WTC11 (cell line): ENCODE measurements around the gene N4BP2L2.

Experiments
- CTCF ChIP-seq: fragments of 200-600 bp; IDR thresholded peaks from 2 replicates; pipeline ENCODE4 v1.8.0; 2022; ENCODE audit warnings: antibody characterized with exemption
- NFYB ChIP-seq: sonication (generic); formaldehyde crosslinking; conservative IDR thresholded peaks from 2 replicates; pipeline ENCODE4 v1.8.0; 2022; ENCODE audit warnings: low read depth, missing genetic modification reagents
- SMAD3 ChIP-seq: sonication (generic); formaldehyde crosslinking; IDR thresholded peaks from 2 replicates; pipeline ENCODE4 v1.8.0; 2022; ENCODE audit warnings: missing genetic modification reagents, mild to moderate bottlenecking, borderline replicate concordance
- TF ChIP-seq, protein P1 (sequence below): sonication (generic); formaldehyde crosslinking; IDR thresholded peaks from 2 replicates; pipeline ENCODE4 v1.8.1; 2022; ENCODE audit warnings: missing genetic modification reagents, borderline replicate concordance

DNA sequence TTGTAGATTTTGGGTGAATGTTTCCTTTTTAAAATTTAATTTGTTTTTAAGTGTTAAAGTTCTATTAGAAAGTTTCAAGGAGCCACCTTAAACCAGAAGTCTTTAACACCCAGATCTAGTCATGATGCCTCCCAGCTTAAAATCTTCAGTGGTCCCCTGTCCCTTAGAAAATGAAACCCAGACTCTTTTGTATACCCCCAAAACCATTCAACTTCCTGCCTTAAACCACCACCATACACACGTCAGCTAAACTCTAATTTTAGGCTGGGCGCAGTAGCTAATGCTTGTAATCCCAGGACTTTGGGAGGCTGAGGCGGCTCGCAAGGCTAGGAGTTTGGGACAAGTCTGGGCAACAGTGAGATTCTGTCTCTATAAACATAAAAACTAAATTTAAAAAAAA lies 148.5 kb downstream of the N4BP2L2 start:
- TF ChIP-seq, protein P1, sequence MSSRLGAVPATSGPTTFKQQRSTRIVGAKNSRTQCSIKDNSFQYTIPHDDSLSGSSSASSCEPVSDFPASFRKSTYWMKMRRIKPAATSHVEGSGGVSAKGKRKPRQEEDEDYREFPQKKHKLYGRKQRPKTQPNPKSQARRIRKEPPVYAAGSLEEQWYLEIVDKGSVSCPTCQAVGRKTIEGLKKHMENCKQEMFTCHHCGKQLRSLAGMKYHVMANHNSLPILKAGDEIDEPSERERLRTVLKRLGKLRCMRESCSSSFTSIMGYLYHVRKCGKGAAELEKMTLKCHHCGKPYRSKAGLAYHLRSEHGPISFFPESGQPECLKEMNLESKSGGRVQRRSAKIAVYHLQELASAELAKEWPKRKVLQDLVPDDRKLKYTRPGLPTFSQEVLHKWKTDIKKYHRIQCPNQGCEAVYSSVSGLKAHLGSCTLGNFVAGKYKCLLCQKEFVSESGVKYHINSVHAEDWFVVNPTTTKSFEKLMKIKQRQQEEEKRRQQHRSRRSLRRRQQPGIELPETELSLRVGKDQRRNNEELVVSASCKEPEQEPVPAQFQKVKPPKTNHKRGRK (CRISPR knock-in tag), result no peak
- no peak for TF ChIP-seq CTCF
- TF ChIP-seq SMAD3 (CRISPR knock-in tag), result no peak
- no peak for TF ChIP-seq NFYB (CRISPR knock-in tag)
